PC-9 (cell line): ENCODE measurements around the gene GPR150. TPM values are rescaled to one million over a fixed set of nuclear protein-coding genes. Genes with fewer than 3 reads are reported as not detected.

ENCODE experiments used
- BruUV-seq: library from RNA; stranded (reverse); fragments of 400-500 nt; replicated peaks from 2 replicates; lab custom pipeline; 2021; lab: Mats Ljungman, UMichigan
- CTCF ChIA-PET: fragments of 300-600 bp; sonication (Branson Sonifier 250); formaldehyde crosslinking; loops from one replicate; lab custom pipeline; 2022; ENCODE audit warnings: antibody characterized with exemption; lab: Charles Lee
- POLR2A ChIA-PET: fragments of 300-600 bp; sonication (Branson Sonifier 250); formaldehyde crosslinking; loops from one replicate; lab custom pipeline; 2022; ENCODE audit warnings: antibody characterized with exemption; ENCODE audit not compliant: unreplicated experiment; lab: Charles Lee
- DNase-seq, 2 experiments: peaks; one replicate each; pipeline versions ENCODE4 v3.0.0 to v3.0.0-alpha.2; 2015 to 2022; ENCODE audit warnings: mixed read lengths in 1 of 2
- H2AFZ ChIP-seq: fragments of 200-600 bp; sonication (generic); 2 replicates; pipeline ENCODE4 v1.8.1; 2017; ENCODE audit warnings: antibody characterized with exemption
- H3F3A ChIP-seq: fragments of 200-600 bp; sonication (generic); 2 replicates; pipeline ENCODE4 v1.8.1; 2017; ENCODE audit warnings: antibody characterized with exemption, mild to moderate bottlenecking, low read depth; ENCODE audit not compliant: insufficient read depth
- H3K27ac ChIP-seq: fragments of 200-600 bp; sonication (generic); 2 replicates; pipeline ENCODE4 v1.6.1; 2016; ENCODE audit warnings: mixed run types
- H3K27me3 ChIP-seq: fragments of 200-600 bp; sonication (generic); 2 replicates; pipeline ENCODE4 v1.6.1; 2016; ENCODE audit warnings: low read depth, mixed run types; ENCODE audit not compliant: insufficient read depth
- H3K36me3 ChIP-seq: fragments of 200-600 bp; sonication (generic); 2 replicates; pipeline ENCODE4 v1.6.1; 2016; ENCODE audit warnings: low read depth, mixed run types
- H3K4me1 ChIP-seq: fragments of 200-600 bp; sonication (generic); replicated peaks from 2 replicates; pipeline ENCODE4 v1.6.1; 2016; ENCODE audit warnings: mixed run types; ENCODE audit not compliant: insufficient read depth
- H3K4me2 ChIP-seq: fragments of 200-600 bp; sonication (generic); 2 replicates; pipeline ENCODE4 v1.6.1; 2017; ENCODE audit warnings: mixed run types
- H3K4me3 ChIP-seq: fragments of 200-600 bp; sonication (generic); 2 replicates; pipeline ENCODE4 v1.6.1; 2016; ENCODE audit warnings: mixed run types
- H3K79me2 ChIP-seq: fragments of 200-600 bp; sonication (generic); 2 replicates; pipeline ENCODE4 v1.6.1; 2017; ENCODE audit warnings: low read depth, mixed run types
- H3K9me2 ChIP-seq: fragments of 200-600 bp; sonication (generic); 2 replicates; pipeline ENCODE4 v1.8.1; 2017; ENCODE audit warnings: mild to moderate bottlenecking; ENCODE audit not compliant: insufficient read depth
- H3K9me3 ChIP-seq: fragments of 200-600 bp; sonication (generic); 2 replicates; pipeline ENCODE4 v1.8.1; 2016; ENCODE audit warnings: low read depth; ENCODE audit not compliant: insufficient read depth
- H4K20me1 ChIP-seq: fragments of 200-600 bp; sonication (generic); 2 replicates; pipeline ENCODE4 v1.8.1; 2017; ENCODE audit not compliant: insufficient read depth
- EZH2 ChIP-seq: fragments of 200-600 bp; sonication (generic); IDR thresholded peaks from 2 replicates; pipeline ENCODE4 v1.8.0; 2017; ENCODE audit warnings: antibody characterized with exemption, low read depth
- intact Hi-C: fragments of 100-400 bp; cut with micrococcal nuclease; formaldehyde crosslinking; loops from one replicate; pipeline ENCODE4 v1.10.0; 2022; ENCODE audit not compliant: unreplicated experiment
- total RNA-seq: library from RNA; stranded (reverse); gene quantifications from 2 replicates; pipeline ENCODE4 v1.2.3, GENCODE V29; 2021
- TF ChIP-seq, protein P1 (sequence below): fragments of 200-600 bp; sonication (generic); conservative IDR thresholded peaks from 2 replicates; pipeline ENCODE4 v1.6.1; 2017; ENCODE audit warnings: mixed run types, antibody characterized with exemption, mild to moderate bottlenecking, moderate library complexity

GPR150 gene
- total RNA-seq, 1 experiment from 2014 or later: 0.17 TPM

DNA sequence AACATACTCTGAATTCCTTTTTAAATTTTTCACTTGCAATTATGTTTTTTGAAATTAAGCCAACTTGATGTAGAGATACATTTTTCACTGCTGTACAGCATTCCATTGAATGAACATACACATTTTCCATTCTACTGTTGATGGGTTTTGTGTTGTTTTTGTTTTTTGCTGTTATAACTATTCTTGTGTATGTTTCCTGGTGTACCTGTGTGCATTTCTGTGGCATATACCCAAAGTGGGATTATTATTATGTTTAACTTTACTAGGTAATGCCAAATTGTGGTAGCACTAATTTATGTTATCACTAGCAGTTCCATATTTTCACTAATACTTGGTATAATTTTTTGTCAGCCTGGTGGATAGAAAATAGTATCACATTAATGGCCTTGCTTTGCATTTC, 29.4 kb downstream of the GPR150 start:
- Histone ChIP-seq H4K20me1 (no peaks in the 10 kb centered on the region), H3K9me3 (no peaks in the 10 kb centered on the region), H3K4me2 (no peak overlapping the region), H3K9me2 (0 out of 2 replicates have a peak, but pooled peaks cover 5% of the 10 kb centered on the region), H3K4me1 (peaks cover 16% of the 10 kb centered on the region), H3K27me3 (no peaks in the 10 kb centered on the region), H3K79me2 (no peaks in the 10 kb centered on the region), H3K4me3 (no peak overlapping the region), H3K36me3 (no peaks in the 10 kb centered on the region), H2AFZ (no peak overlapping the region), H3K27ac (no peak overlapping the region), H3F3A (peaks cover 29% of the 10 kb centered on the region)
- ChIA-PET CTCF (interaction anchor here (0.7 kb wide), 1 partner anchor 56 kb away, joined by 3 read pairs; no protein-coding TSS in a partner anchor), POLR2A (no interaction called here)
- no peak for DNase-seq
- no TSS peak for BruUV-seq
- no peak for TF ChIP-seq EZH2
- TF ChIP-seq, protein P1, sequence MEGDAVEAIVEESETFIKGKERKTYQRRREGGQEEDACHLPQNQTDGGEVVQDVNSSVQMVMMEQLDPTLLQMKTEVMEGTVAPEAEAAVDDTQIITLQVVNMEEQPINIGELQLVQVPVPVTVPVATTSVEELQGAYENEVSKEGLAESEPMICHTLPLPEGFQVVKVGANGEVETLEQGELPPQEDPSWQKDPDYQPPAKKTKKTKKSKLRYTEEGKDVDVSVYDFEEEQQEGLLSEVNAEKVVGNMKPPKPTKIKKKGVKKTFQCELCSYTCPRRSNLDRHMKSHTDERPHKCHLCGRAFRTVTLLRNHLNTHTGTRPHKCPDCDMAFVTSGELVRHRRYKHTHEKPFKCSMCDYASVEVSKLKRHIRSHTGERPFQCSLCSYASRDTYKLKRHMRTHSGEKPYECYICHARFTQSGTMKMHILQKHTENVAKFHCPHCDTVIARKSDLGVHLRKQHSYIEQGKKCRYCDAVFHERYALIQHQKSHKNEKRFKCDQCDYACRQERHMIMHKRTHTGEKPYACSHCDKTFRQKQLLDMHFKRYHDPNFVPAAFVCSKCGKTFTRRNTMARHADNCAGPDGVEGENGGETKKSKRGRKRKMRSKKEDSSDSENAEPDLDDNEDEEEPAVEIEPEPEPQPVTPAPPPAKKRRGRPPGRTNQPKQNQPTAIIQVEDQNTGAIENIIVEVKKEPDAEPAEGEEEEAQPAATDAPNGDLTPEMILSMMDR: no peak
- intact Hi-C loops: loop anchor here (5.0 to 10.0 kb wide), 3 partner anchors 83 to 1528 kb away; partner anchors contain the start of genes ELL2 and RHOBTB3

- H3K79me2 ChIP-seq: no peaks in the 10 kb centered on the region
- H3K27ac ChIP-seq: no peak overlapping the region
- no peak overlapping the region for H3K4me3 ChIP-seq
- H3K36me3 ChIP-seq: no peaks in the 10 kb centered on the region
- no peak overlapping the region for H3K4me2 ChIP-seq
- H3K9me3 ChIP-seq: no peaks in the 10 kb centered on the region
- H2AFZ ChIP-seq: no peak overlapping the region
- no peaks in the 10 kb centered on the region for H4K20me1 ChIP-seq
- POLR2A ChIA-PET: interaction anchor here (0.7 kb wide), 1 partner anchor 9 kb away, joined by 3 read pairs; no protein-coding TSS in a partner anchor
- H3K9me2 ChIP-seq: 0 out of 2 replicates have a peak, but pooled peaks cover 5% of the 10 kb centered on the region
- H3F3A ChIP-seq: peaks cover 29% of the 10 kb centered on the region
- CTCF ChIA-PET: no interaction called here
- TF ChIP-seq, protein P1: no peak
- no peak for TF ChIP-seq EZH2
- BruUV-seq: no TSS peak
- intact Hi-C loops: loop anchor here (5.0 to 10.0 kb wide), 3 partner anchors 82 to 1527 kb away; partner anchors contain the start of genes ELL2 and RHOBTB3
- H3K27me3 ChIP-seq: no peaks in the 10 kb centered on the region
- peaks cover 16% of the 10 kb centered on the region for H3K4me1 ChIP-seq
- no peak for DNase-seq
Observed at GRCh38 chr5:95649842-95650620, 30.1 kb downstream of the GPR150 start.

GRCh38 chr5:95652849-95653248, 33.0 kb downstream of the GPR150 start:
- Histone ChIP-seq H3K36me3 (no peaks in the 10 kb centered on the region), H3F3A (0 out of 2 replicates have a peak, but pooled peaks cover 4% of the 10 kb centered on the region), H3K79me2 (no peaks in the 10 kb centered on the region), H3K9me3 (no peaks in the 10 kb centered on the region), H4K20me1 (no peaks in the 10 kb centered on the region), H2AFZ (no peak overlapping the region), H3K27ac (no peak overlapping the region), H3K27me3 (no peaks in the 10 kb centered on the region), H3K4me1 (peaks cover 8% of the 10 kb centered on the region), H3K4me3 (no peak overlapping the region), H3K9me2 (0 out of 2 replicates have a peak, but pooled peaks cover 5% of the 10 kb centered on the region), H3K4me2 (no peak overlapping the region)
- POLR2A ChIA-PET: no interaction called here
- no peak for TF ChIP-seq EZH2
- TF ChIP-seq, protein P1: no peak
- CTCF ChIA-PET: interaction anchor here (0.7 kb wide), 1 partner anchor 104 kb away, joined by 3 read pairs; no protein-coding TSS in a partner anchor
- intact Hi-C loops: no loop called here
- BruUV-seq: no TSS peak
- DNase-seq: no peak
